ENCODE data around the gene CCDC97. TPM values are rescaled to one million over a fixed set of nuclear protein-coding genes. Genes with fewer than 3 reads are reported as not detected.
A peak's percentile ranks its signal among the peaks of the same experiment; 100 is the strongest.
"Not testable (repeated sequence)": the region's sequence is repeated elsewhere in the genome, so short reads cannot be mapped to it uniquely, and the experiment has no call there.

CCDC97 gene
- total RNA-seq, 1 donor = 9.0 TPM

DNA sequence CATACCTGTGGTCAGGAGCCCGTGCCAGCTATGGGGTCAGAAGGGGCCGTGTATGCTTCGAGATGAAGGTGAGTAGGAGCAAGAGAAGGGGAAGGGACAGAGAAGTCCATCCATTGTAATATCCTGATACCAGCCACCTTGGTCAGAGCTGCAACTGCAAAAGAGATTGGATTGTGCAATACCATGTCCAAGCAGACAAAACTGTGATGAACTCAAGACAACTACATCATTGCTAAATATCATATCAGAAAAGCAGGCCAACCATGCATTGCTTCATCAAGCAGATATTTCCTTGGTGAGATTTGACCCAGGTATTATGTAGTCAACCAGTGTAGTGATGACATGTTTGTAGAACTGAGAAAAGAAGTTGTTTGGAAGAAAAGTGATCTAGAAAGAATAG is 33.7 kb upstream of the CCDC97 start:
- no peak for DNase-seq (ENCODE audit: insufficient read length, low spot score, missing footprints)
- H3K9me3 ChIP-seq (ENCODE audit: low read depth, low read length) = no peaks in the 10 kb centered on the region
- H2AFZ ChIP-seq (ENCODE audit: low read length) = no peak overlapping the region
- no peaks in the 10 kb centered on the region for H3K27me3 ChIP-seq (ENCODE audit: insufficient read depth, low read length)
- no peak overlapping the region for H3K4me2 ChIP-seq (ENCODE audit: insufficient read depth, low read length)
- H3K27ac ChIP-seq (ENCODE audit: low read depth, low read length) = peak overlapping the region; percentile 15
- no peak overlapping the region for H3K4me3 ChIP-seq (ENCODE audit: insufficient read depth, low read length)
- TF ChIP-seq, protein P1, sequence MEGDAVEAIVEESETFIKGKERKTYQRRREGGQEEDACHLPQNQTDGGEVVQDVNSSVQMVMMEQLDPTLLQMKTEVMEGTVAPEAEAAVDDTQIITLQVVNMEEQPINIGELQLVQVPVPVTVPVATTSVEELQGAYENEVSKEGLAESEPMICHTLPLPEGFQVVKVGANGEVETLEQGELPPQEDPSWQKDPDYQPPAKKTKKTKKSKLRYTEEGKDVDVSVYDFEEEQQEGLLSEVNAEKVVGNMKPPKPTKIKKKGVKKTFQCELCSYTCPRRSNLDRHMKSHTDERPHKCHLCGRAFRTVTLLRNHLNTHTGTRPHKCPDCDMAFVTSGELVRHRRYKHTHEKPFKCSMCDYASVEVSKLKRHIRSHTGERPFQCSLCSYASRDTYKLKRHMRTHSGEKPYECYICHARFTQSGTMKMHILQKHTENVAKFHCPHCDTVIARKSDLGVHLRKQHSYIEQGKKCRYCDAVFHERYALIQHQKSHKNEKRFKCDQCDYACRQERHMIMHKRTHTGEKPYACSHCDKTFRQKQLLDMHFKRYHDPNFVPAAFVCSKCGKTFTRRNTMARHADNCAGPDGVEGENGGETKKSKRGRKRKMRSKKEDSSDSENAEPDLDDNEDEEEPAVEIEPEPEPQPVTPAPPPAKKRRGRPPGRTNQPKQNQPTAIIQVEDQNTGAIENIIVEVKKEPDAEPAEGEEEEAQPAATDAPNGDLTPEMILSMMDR (IDR thresholded peaks at IDR 0.05; ENCODE audit: extremely low read depth, low read depth, low read length) = no peak
- H3K36me3 ChIP-seq (ENCODE audit: insufficient read depth, low read length) = peaks cover 96% of the 10 kb centered on the region
- peaks cover 21% of the 10 kb centered on the region for H4K20me1 ChIP-seq (ENCODE audit: insufficient read depth, low read length)
- H3K4me1 ChIP-seq (ENCODE audit: insufficient read depth, low read length) = no peaks in the 10 kb centered on the region
- H3K79me2 ChIP-seq (ENCODE audit: insufficient read depth, low read length) = peaks cover 22% of the 10 kb centered on the region

DNA sequence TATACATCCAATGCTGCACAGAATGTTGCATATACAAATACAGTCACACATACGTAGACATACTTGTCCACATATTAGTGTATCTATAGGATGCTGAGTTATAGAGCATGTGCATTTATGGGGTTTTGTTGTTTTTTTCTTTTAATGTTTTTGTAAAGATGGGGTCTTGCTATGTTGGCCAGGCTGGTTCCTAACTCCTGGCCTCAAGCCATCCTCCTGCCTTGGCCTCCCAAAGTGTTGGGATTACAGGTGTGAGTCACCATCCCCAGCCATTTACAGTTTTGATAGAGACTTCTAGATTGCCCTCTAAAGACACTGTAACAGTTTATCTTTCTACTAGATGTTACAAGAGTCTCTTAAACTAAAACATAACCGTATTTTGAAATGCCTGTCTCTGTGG is 31.5 kb upstream of the CCDC97 start:
- Histone ChIP-seq H3K79me2 (ENCODE audit: insufficient read depth, low read length) (peaks cover 10% of the 10 kb centered on the region), H4K20me1 (ENCODE audit: insufficient read depth, low read length) (peaks cover 11% of the 10 kb centered on the region), H2AFZ (ENCODE audit: low read length) (no peak overlapping the region), H3K27ac (ENCODE audit: low read depth, low read length) (no peak overlapping the region), H3K36me3 (ENCODE audit: insufficient read depth, low read length) (peaks cover 94% of the 10 kb centered on the region), H3K4me3 (ENCODE audit: insufficient read depth, low read length) (no peak overlapping the region), H3K27me3 (ENCODE audit: insufficient read depth, low read length) (no peaks in the 10 kb centered on the region), H3K4me2 (ENCODE audit: insufficient read depth, low read length) (no peak overlapping the region), H3K9me3 (ENCODE audit: low read depth, low read length) (no peaks in the 10 kb centered on the region), H3K4me1 (ENCODE audit: insufficient read depth, low read length) (no peaks in the 10 kb centered on the region)
- no peak for DNase-seq (ENCODE audit: insufficient read length, low spot score, missing footprints)
- TF ChIP-seq, protein P1 (IDR thresholded peaks at IDR 0.05; ENCODE audit: extremely low read depth, low read depth, low read length) = no peak

DNA sequence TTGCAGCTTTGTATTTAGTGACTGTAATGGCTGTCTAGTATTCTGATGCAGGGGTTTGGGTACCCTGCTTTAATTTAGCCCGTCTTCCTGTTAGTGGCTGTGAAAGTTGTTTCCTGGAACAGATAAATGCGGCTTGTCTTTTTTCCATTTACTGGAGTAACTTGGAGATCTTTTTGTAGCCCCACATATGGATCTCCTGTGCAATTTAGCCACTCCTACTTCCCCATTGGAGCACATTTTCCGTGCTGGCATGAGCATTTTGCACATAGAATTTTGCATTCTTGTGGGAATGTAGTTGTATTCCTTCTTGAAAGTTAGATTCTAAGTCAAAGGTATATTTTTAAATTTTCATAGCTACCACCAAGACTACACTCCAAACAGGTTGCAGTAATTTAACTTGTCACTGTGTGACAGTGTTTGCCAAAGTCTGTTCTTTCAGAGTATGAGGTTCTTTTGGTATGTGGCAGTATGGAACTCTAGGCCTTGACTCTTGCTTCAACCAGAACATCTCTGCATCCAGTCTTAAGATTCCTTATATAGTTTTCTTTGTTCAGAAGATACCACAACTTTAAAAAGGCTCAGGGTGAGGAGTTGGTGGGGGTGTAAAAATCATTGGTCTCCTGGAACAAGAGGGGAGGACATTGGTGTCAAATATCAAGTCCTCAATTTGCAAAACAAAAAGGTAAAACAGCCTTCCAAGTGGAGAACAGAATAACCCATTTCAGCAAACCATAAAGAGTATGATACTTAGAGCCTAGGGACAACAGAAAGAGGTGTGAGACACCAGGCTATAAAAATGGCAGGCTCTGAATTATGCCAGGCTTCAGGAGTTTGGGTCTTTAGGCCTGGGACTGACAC is 21.1 kb upstream of the CCDC97 start:
- no peak for DNase-seq (ENCODE audit: insufficient read length, low spot score, missing footprints)
- Histone ChIP-seq H3K4me2 (ENCODE audit: insufficient read depth, low read length) (no peak overlapping the region), H3K27ac (ENCODE audit: low read depth, low read length) (no peak overlapping the region), H3K36me3 (ENCODE audit: insufficient read depth, low read length) (peaks cover 87% of the 10 kb centered on the region), H3K79me2 (ENCODE audit: insufficient read depth, low read length) (peaks cover 28% of the 10 kb centered on the region), H3K9me3 (ENCODE audit: low read depth, low read length) (no peaks in the 10 kb centered on the region), H3K27me3 (ENCODE audit: insufficient read depth, low read length) (no peaks in the 10 kb centered on the region), H3K4me3 (ENCODE audit: insufficient read depth, low read length) (no peak overlapping the region), H2AFZ (ENCODE audit: low read length) (no peak overlapping the region), H4K20me1 (ENCODE audit: insufficient read depth, low read length) (peaks cover 6% of the 10 kb centered on the region), H3K4me1 (ENCODE audit: insufficient read depth, low read length) (no peaks in the 10 kb centered on the region)
- TF ChIP-seq, protein P1 (IDR thresholded peaks at IDR 0.05; ENCODE audit: extremely low read depth, low read depth, low read length) = no peak

DNA sequence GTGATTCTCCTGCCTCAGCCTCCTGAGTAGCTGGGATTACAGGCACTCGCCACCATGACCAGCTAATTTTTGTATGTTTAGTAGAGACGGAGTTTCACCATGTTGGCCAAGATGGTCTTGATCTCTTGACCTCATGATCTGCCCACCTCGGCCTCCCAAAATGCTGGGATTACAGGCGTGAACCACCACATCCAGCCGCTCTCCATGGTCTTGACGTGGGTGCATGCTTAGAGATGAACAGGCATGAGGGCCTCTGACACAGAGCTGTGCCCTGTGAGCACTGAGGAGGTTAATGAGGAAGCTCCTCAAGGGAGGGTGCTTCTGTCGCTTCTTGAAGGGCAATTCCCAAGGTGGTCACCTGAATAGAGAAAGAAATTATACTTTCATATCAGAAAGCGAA is 20.2 kb upstream of the CCDC97 start:
- not testable (repeated sequence) for H3K4me1 ChIP-seq (ENCODE audit: insufficient read depth, low read length); H3K4me3 ChIP-seq (ENCODE audit: insufficient read depth, low read length); H3K9me3 ChIP-seq (ENCODE audit: low read depth, low read length); H3K27ac ChIP-seq (ENCODE audit: low read depth, low read length); H2AFZ ChIP-seq (ENCODE audit: low read length); H4K20me1 ChIP-seq (ENCODE audit: insufficient read depth, low read length); DNase-seq (ENCODE audit: insufficient read length, low spot score, missing footprints); H3K4me2 ChIP-seq (ENCODE audit: insufficient read depth, low read length); H3K27me3 ChIP-seq (ENCODE audit: insufficient read depth, low read length)
- peaks cover 89% of the 10 kb centered on the region for H3K36me3 ChIP-seq (ENCODE audit: insufficient read depth, low read length)
- H3K79me2 ChIP-seq (ENCODE audit: insufficient read depth, low read length) = peaks cover 36% of the 10 kb centered on the region
